Endothelial cell of umbilical vein (primary cell): ENCODE measurements around the gene MED6. TPM values are rescaled to one million over a fixed set of nuclear protein-coding genes. Genes with fewer than 3 reads are reported as not detected.

ENCODE experiments used
- BruUV-seq: library from RNA; stranded (reverse); fragments of 400-500 nt; replicated peaks from 2 replicates; lab custom pipeline; 2021; lab: Mats Ljungman, UMichigan
- CTCF ChIA-PET: fragments of 300-600, 350-600 bp; sonication (Branson Sonifier 250); formaldehyde crosslinking; loops from one replicate; lab custom pipeline; 2021; ENCODE audit warnings: antibody characterized with exemption, inconsistent platforms; lab: Charles Lee
- POLR2A ChIA-PET: fragments of 300-600, 350-600 bp; sonication (Branson Sonifier 250); formaldehyde crosslinking; loops from one replicate; lab custom pipeline; 2021; ENCODE audit warnings: antibody characterized with exemption, inconsistent platforms; lab: Charles Lee
- DNase-seq: peaks from one replicate; pipeline ENCODE4 v3.0.0-alpha.2; 2011; ENCODE audit warnings: low read depth, low spot score
- FAIRE-seq: peaks from 2 replicates; lab custom pipeline; 2011; peaks lifted over from hg19 to GRCh38; lab: Jason Lieb, UNC
- H2AFZ ChIP-seq: 2 replicates; pipeline ENCODE4 v1.6.0; 2012; ENCODE audit warnings: low read depth, low read length, control low read depth, inconsistent platforms
- H3K27ac ChIP-seq: 2 replicates; pipeline ENCODE4 v1.5.1; 2011; ENCODE audit warnings: low read depth, mild to moderate bottlenecking, control low read depth, low read length, moderate library complexity; ENCODE audit not compliant: insufficient read depth
- H3K27me3 ChIP-seq, 2 experiments: 2 replicates each; pipeline versions ENCODE4 v1.6.0 to v1.6.1; 2011; ENCODE audit warnings: low read length in 2 of 2, mixed read lengths in 1 of 2; ENCODE audit not compliant: control insufficient read depth in 2 of 2, insufficient read depth in 2 of 2
- H3K36me3 ChIP-seq, 2 experiments: 2 replicates in 1 of 2; 3 replicates in 1 of 2; pipeline ENCODE4 v1.5.1; 2011; ENCODE audit warnings: low read length in 2 of 2, mild to moderate bottlenecking in 1 of 2, moderate library complexity in 1 of 2; ENCODE audit not compliant: control insufficient read depth in 2 of 2, insufficient read depth in 2 of 2; ENCODE audit errors: extremely low read depth in 1 of 2
- H3K4me1 ChIP-seq: 3 replicates; pipeline ENCODE4 v1.5.1; 2011; ENCODE audit warnings: mild to moderate bottlenecking, low read length; ENCODE audit not compliant: control insufficient read depth, insufficient read depth; ENCODE audit errors: extremely low read depth
- H3K4me2 ChIP-seq: 2 replicates; pipeline ENCODE4 v1.6.1; 2011; ENCODE audit warnings: low read length, control low read depth, mixed read lengths; ENCODE audit not compliant: insufficient read depth
- H3K4me3 ChIP-seq, 3 experiments: fragments of 200-600 bp in 1 of 3; sonication (generic), shearing (Covaris generic) in 1 of 3; replicated peaks in 1 of 3; 2 replicates each; pipeline ENCODE4 v1.5.1; 2011 to 2016; ENCODE audit warnings: control low read depth in 3 of 3, low read length in 3 of 3, mild to moderate bottlenecking in 2 of 3, inconsistent platforms in 1 of 3, low read depth in 1 of 3, moderate library complexity in 1 of 3; ENCODE audit not compliant: insufficient read depth in 1 of 3
- H3K79me2 ChIP-seq: 2 replicates; pipeline ENCODE4 v1.6.0; 2012; ENCODE audit warnings: low read length, inconsistent platforms; ENCODE audit not compliant: control insufficient read depth, insufficient read depth
- H3K9ac ChIP-seq: replicated peaks from 2 replicates; pipeline ENCODE3; 2011; ENCODE audit warnings: low read length, control low read depth; ENCODE audit not compliant: insufficient read depth; ENCODE audit errors: extremely low read depth
- H3K9me1 ChIP-seq: replicated peaks from 3 replicates; pipeline ENCODE4 v1.6.0; 2011; ENCODE audit warnings: mild to moderate bottlenecking, low read length; ENCODE audit not compliant: control insufficient read depth, insufficient read depth; ENCODE audit errors: extremely low read depth
- H3K9me3 ChIP-seq: replicated peaks from 2 replicates; pipeline ENCODE4 v1.5.1; 2012; ENCODE audit warnings: low read length, inconsistent platforms; ENCODE audit not compliant: control insufficient read depth, insufficient read depth
- H4K20me1 ChIP-seq: replicated peaks from 2 replicates; pipeline ENCODE3; 2011; ENCODE audit warnings: mild to moderate bottlenecking, low read length; ENCODE audit not compliant: control insufficient read depth, insufficient read depth; ENCODE audit errors: extremely low read depth
- EZH2 ChIP-seq: IDR thresholded peaks from 2 replicates; pipeline ENCODE4 v1.6.1; 2012; ENCODE audit warnings: borderline replicate concordance, low read depth, mild to moderate bottlenecking, moderate library complexity, low read length, inconsistent platforms; ENCODE audit not compliant: severe bottlenecking
- FOS ChIP-seq: IDR thresholded peaks from 2 replicates; pipeline ENCODE4 v1.6.1; 2011; ENCODE audit warnings: mild to moderate bottlenecking, low read length, moderate library complexity, borderline replicate concordance; ENCODE audit not compliant: insufficient read depth
- GATA2 ChIP-seq: IDR thresholded peaks from 2 replicates; pipeline ENCODE4 v1.7.0; 2011; ENCODE audit warnings: low read depth, mild to moderate bottlenecking, moderate library complexity, mixed read lengths, low read length; ENCODE audit not compliant: insufficient read length, insufficient read depth
- JUN ChIP-seq: IDR thresholded peaks from 2 replicates; pipeline ENCODE4 v1.6.1; 2011; ENCODE audit warnings: borderline replicate concordance, low read depth; ENCODE audit not compliant: insufficient read length, insufficient read depth
- MYC ChIP-seq: IDR thresholded peaks from one replicate; pipeline ENCODE4 v1.6.1; 2011; ENCODE audit warnings: mild to moderate bottlenecking, low read depth, low read length
- POLR2A ChIP-seq: IDR thresholded peaks from 2 replicates; pipeline ENCODE4 v1.6.1; 2012; ENCODE audit warnings: low read depth, mild to moderate bottlenecking, control low read depth, low read length
- POLR2AphosphoS5 ChIP-seq: IDR thresholded peaks from 2 replicates; pipeline ENCODE4 v1.6.1; 2012; ENCODE audit warnings: low read depth, mild to moderate bottlenecking, control low read depth, low read length, moderate library complexity; ENCODE audit not compliant: insufficient read depth
- dilution Hi-C: fragments of 300-500 bp; cut with MboI; formaldehyde crosslinking; loops from one replicate; pipeline ENCODE4 v1.15.0; 2019; ENCODE audit warnings: low sequenced_read_pairs; ENCODE audit not compliant: extremely low pct_ligation_motif_present
- intact Hi-C: fragments of 100-400 bp; cut with micrococcal nuclease; formaldehyde crosslinking; loops from one replicate; pipeline ENCODE4 v1.10.0; 2022
- polyA plus RNA-seq, 4 experiments: library from polyadenylated mRNA; depleted of rRNA in 3 of 4; stranded (reverse) in 3 of 4; unstranded in 1 of 4; fragments of >200 nt; gene quantifications; 2 replicates each; pipeline versions ENCODE4 v1.2.1 to v1.2.3, GENCODE V29; 2011 to 2012; ENCODE audit warnings: missing spikeins in 1 of 4
- total RNA-seq: library from RNA; stranded (reverse); gene quantifications from 2 replicates; pipeline ENCODE4 v1.2.3, GENCODE V29; 2021
- TF ChIP-seq, protein P1 (sequence below): IDR thresholded peaks from 2 replicates; pipeline ENCODE4 v1.6.1; 2011; ENCODE audit not compliant: insufficient read depth, insufficient read length
- TF ChIP-seq, protein P2 (sequence below), 2 donors: IDR thresholded peaks; 1 replicate in 1 of 2; 2 replicates in 1 of 2; pipeline ENCODE4 v1.5.1; 2011; ENCODE audit warnings: low read length in 2 of 2, mild to moderate bottlenecking in 2 of 2, moderate library complexity in 2 of 2, control low read depth in 1 of 2, inconsistent platforms in 1 of 2, low read depth in 1 of 2; ENCODE audit not compliant: insufficient read depth in 1 of 2; ENCODE audit errors: extremely low read depth in 1 of 2

The MED6 gene
- total and polyA plus RNA-seq, 2 donors (not counting 3 experiments of a cell fraction or from before 2014, with no cell fraction given), result 22.8 to 41.5 TPM

DNA sequence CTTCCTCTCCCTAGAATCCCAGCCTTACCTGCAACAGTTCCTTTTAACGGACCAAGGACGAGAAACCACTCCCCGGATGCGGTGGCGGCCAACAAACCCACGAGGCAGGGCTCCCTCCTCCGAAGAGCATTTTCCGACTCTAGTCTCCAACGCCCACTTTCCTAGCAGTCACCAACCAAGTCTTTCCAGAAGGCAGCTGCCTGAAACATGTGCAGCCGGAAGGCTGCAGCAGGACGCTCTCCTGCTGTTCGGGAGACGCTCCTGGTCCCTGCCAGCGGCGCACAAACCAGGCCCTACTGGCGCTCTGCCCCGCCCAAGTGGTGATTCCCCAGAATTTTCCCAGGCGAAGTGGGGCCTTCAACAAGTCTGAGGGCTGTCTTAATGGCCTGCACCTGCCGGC, 44.6 kb downstream of the MED6 start:
- intact Hi-C loops, result no loop called here
- FAIRE-seq (no peak), DNase-seq (no peak)
- no peaks in the 10 kb centered on the region for H3K9me3 ChIP-seq
- TF ChIP-seq GATA2 (no peak), FOS (no peak), JUN (no peak), MYC (no peak), EZH2 (no peak), POLR2AphosphoS5 (no peak), POLR2A (no peak)
- TF ChIP-seq, protein P1, sequence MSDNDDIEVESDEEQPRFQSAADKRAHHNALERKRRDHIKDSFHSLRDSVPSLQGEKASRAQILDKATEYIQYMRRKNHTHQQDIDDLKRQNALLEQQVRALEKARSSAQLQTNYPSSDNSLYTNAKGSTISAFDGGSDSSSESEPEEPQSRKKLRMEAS, result no peak
- TF ChIP-seq, protein P2, sequence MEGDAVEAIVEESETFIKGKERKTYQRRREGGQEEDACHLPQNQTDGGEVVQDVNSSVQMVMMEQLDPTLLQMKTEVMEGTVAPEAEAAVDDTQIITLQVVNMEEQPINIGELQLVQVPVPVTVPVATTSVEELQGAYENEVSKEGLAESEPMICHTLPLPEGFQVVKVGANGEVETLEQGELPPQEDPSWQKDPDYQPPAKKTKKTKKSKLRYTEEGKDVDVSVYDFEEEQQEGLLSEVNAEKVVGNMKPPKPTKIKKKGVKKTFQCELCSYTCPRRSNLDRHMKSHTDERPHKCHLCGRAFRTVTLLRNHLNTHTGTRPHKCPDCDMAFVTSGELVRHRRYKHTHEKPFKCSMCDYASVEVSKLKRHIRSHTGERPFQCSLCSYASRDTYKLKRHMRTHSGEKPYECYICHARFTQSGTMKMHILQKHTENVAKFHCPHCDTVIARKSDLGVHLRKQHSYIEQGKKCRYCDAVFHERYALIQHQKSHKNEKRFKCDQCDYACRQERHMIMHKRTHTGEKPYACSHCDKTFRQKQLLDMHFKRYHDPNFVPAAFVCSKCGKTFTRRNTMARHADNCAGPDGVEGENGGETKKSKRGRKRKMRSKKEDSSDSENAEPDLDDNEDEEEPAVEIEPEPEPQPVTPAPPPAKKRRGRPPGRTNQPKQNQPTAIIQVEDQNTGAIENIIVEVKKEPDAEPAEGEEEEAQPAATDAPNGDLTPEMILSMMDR (IDR thresholded peaks at IDR 0.05; ENCODE audit: extremely low read depth in 1 of 2, insufficient read depth in 1 of 2, low read depth in 1 of 2, low read length in 2 of 2), result no peak
- CTCF ChIA-PET, result no interaction called here
- BruUV-seq, result no TSS peak
- POLR2A ChIA-PET, result no interaction called here
- dilution Hi-C loops, result no loop called here
- H2AFZ ChIP-seq, result no peak overlapping the region
- no peak overlapping the region for H3K9ac ChIP-seq
- no peak overlapping the region for H3K27ac ChIP-seq
- H3K4me3 ChIP-seq, result no peak overlapping the region
- no peaks in the 10 kb centered on the region for H3K4me1 ChIP-seq
- H3K79me2 ChIP-seq, result no peaks in the 10 kb centered on the region
- no peak overlapping the region for H3K4me2 ChIP-seq
- no peaks in the 10 kb centered on the region for H3K9me1 ChIP-seq
- H3K36me3 ChIP-seq, result no peaks in the 10 kb centered on the region
- no peaks in the 10 kb centered on the region for H3K27me3 ChIP-seq
- H4K20me1 ChIP-seq, result no peaks in the 10 kb centered on the region
